HepG2 (cell line): ENCODE results near the gene SAP30. TPM values are rescaled to one million over a fixed set of nuclear protein-coding genes. Genes with fewer than 3 reads are reported as not detected.

Experiments
- ATF1 ChIP-seq: IDR thresholded peaks from 2 replicates; pipeline ENCODE4 v1.6.1; 2016; ENCODE audit warnings: mild to moderate bottlenecking, control low read depth
- EP300 ChIP-seq, 3 experiments: sonication (generic) in 1 of 3; formaldehyde crosslinking in 1 of 3; IDR thresholded peaks; 2 replicates each; pipeline versions ENCODE4 v1.5.1 to v1.6.1; 2011 to 2020; ENCODE audit warnings: low read depth in 2 of 3, low read length in 2 of 3, borderline replicate concordance in 1 of 3, improper control_type of control experiment in 1 of 3, mild to moderate bottlenecking in 1 of 3, missing genetic modification reagents in 1 of 3, moderate library complexity in 1 of 3
- ETV5 ChIP-seq: IDR thresholded peaks from 2 replicates; pipeline ENCODE4 v1.6.1; 2018; ENCODE audit warnings: missing biosample characterization, missing genetic modification reagents, inconsistent platforms, borderline replicate concordance
- FIP1L1 ChIP-seq: fragments of 200-400 bp; formaldehyde crosslinking; IDR thresholded peaks from 2 replicates; pipeline ENCODE4 v1.6.1; 2018; ENCODE audit warnings: low read depth, mild to moderate bottlenecking, low read length, moderate library complexity, borderline replicate concordance; ENCODE audit not compliant: insufficient read depth
- GPN1 ChIP-seq: sonication (generic); formaldehyde crosslinking; IDR thresholded peaks from 2 replicates; pipeline ENCODE4 v1.5.1; 2020; ENCODE audit warnings: missing genetic modification reagents, borderline replicate concordance
- JARID2 ChIP-seq: sonication (generic); formaldehyde crosslinking; IDR thresholded peaks from 2 replicates; pipeline ENCODE4 v1.8.1; 2023; ENCODE audit warnings: missing genetic modification reagents, inconsistent platforms; ENCODE audit not compliant: insufficient replicate concordance
- KDM1A ChIP-seq: IDR thresholded peaks from 2 replicates; pipeline ENCODE4 v1.6.1; 2016; ENCODE audit warnings: missing compliant biosample characterization
- MIER3 ChIP-seq: IDR thresholded peaks from 2 replicates; pipeline ENCODE4 v1.6.1; 2016; ENCODE audit warnings: missing compliant biosample characterization, borderline replicate concordance
- POLR2G ChIP-seq: fragments of 200-400 bp; formaldehyde crosslinking; IDR thresholded peaks from 2 replicates; pipeline ENCODE4 v1.6.1; 2018; ENCODE audit warnings: mild to moderate bottlenecking, low read depth, low read length, moderate library complexity
- PRMT3 ChIP-seq: sonication (generic); formaldehyde crosslinking; IDR thresholded peaks from 2 replicates; pipeline ENCODE4 v1.8.1; 2022; ENCODE audit warnings: low read depth, mild to moderate bottlenecking, moderate library complexity, missing genetic modification reagents, borderline replicate concordance
- RAD21 ChIP-seq: fragments of 450-650 bp; formaldehyde crosslinking; IDR thresholded peaks from 2 replicates; pipeline ENCODE4 v1.5.0; 2020; ENCODE audit warnings: mild to moderate bottlenecking
- YY1 ChIP-seq: IDR thresholded peaks from 2 replicates; pipeline ENCODE4 v1.6.1; 2011; ENCODE audit warnings: low read length, low read depth, moderate library complexity, mild to moderate bottlenecking; ENCODE audit not compliant: insufficient read depth, insufficient replicate concordance
- ZNF296 ChIP-seq: sonication (generic); formaldehyde crosslinking; conservative IDR thresholded peaks from 2 replicates; pipeline ENCODE4 v1.5.0; 2020; ENCODE audit warnings: mild to moderate bottlenecking, missing genetic modification reagents
- ZNF350 ChIP-seq: sonication (generic); formaldehyde crosslinking; IDR thresholded peaks from 2 replicates; pipeline ENCODE4 v1.4.0; 2020; ENCODE audit warnings: mild to moderate bottlenecking, low read depth, missing genetic modification reagents, borderline replicate concordance
- ZNF557 ChIP-seq: sonication (generic); formaldehyde crosslinking; IDR thresholded peaks from 2 replicates; pipeline ENCODE4 v1.4.0; 2020; ENCODE audit warnings: missing genetic modification reagents
- ZNF607 ChIP-seq: sonication (generic); formaldehyde crosslinking; IDR thresholded peaks from 2 replicates; pipeline ENCODE4 v1.5.1; 2020; ENCODE audit warnings: missing genetic modification reagents, mild to moderate bottlenecking, borderline replicate concordance
- ZNF747 ChIP-seq: sonication (generic); formaldehyde crosslinking; IDR thresholded peaks from 2 replicates; pipeline ENCODE4 v1.8.1; 2023; ENCODE audit warnings: missing genetic modification reagents, mild to moderate bottlenecking, borderline replicate concordance
- ZNF766 ChIP-seq: sonication (generic); formaldehyde crosslinking; IDR thresholded peaks from 2 replicates; pipeline ENCODE4 v1.5.0; 2020; ENCODE audit warnings: missing genetic modification reagents, borderline replicate concordance
- polyA plus RNA-seq, 8 experiments: library from polyadenylated mRNA; depleted of rRNA in 3 of 8; stranded (reverse) in 7 of 8; unstranded in 1 of 8; fragments of >200 nt; fragmentation: Illumina TruSeq in 4 of 8; extraction: Trizol in 4 of 8; gene quantifications; 2 replicates each; pipeline versions ENCODE4 v1.2.1 to v1.2.3, GENCODE V29; 2011 to 2016; ENCODE audit warnings: low read depth in 4 of 8, missing spikeins in 1 of 8, mixed read lengths in 1 of 8; ENCODE audit not compliant: insufficient read depth in 1 of 8
- total RNA-seq, 5 experiments: library from RNA; depleted of rRNA; stranded (reverse); fragments of >200 nt; fragmentation: Illumina TruSeq; extraction: Trizol; gene quantifications; 2 replicates each; pipeline ENCODE4 v1.2.3, GENCODE V29; 2016; ENCODE audit warnings: low read depth in 1 of 5
- TF ChIP-seq, protein P1 (sequence below): sonication (generic); formaldehyde crosslinking; conservative IDR thresholded peaks from 2 replicates; pipeline ENCODE4 v1.8.0; 2022; ENCODE audit warnings: low read depth, missing genetic modification reagents
- TF ChIP-seq, protein P2 (sequence below): IDR thresholded peaks from 2 replicates; pipeline ENCODE4 v1.6.1; 2012; ENCODE audit warnings: low read depth, low read length, improper control_type of control experiment
- TF ChIP-seq, protein P3 (sequence below): sonication (generic); formaldehyde crosslinking; IDR thresholded peaks from 2 replicates; pipeline ENCODE4 v1.4.0; 2020; ENCODE audit warnings: low read depth, missing genetic modification reagents

The SAP30 gene
- total and polyA plus RNA-seq, 2 of the 13 experiments (the other 11 are each of a cell fraction or from before 2014, with no cell fraction given), result 14.2 to 25.1 TPM

DNA sequence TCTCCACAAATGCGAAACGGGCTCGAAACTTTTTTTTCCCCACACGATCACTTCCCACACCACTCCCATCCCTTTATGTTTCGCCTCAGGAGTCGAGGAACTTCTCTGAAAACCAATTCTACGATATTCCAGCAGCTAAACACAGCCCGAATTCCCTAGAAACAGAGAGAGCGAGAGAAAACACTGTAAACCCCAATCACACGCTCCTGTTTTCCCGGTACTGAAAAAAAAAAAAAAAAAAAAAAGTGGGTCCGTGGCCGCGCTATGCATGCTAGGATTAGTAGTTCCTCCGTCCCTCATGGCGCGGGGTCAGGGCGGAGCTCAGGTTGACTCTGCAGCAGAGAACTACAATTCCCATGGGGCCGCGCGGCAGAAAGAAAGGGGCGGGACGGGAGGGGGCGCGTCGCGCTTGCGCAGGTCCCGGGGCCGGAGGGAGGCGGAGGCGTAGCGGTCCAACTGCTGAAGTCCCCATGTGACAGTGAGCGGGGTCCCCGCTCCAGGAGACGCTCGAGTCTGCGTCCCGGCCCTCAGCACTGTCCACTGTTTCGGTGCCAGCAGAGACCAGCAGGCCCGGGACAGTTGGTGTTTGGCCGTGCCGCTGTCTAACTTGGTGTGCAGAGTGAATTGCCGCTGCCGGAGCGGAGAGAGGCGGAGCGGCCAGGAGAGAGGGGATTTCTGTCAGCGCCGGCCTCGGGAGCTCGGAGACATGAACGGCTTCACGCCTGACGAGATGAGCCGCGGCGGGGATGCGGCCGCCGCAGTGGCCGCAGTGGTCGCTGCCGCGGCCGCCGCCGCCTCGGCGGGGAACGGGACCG is at the start of gene SAP30 (continued):
- TF ChIP-seq, protein P1, sequence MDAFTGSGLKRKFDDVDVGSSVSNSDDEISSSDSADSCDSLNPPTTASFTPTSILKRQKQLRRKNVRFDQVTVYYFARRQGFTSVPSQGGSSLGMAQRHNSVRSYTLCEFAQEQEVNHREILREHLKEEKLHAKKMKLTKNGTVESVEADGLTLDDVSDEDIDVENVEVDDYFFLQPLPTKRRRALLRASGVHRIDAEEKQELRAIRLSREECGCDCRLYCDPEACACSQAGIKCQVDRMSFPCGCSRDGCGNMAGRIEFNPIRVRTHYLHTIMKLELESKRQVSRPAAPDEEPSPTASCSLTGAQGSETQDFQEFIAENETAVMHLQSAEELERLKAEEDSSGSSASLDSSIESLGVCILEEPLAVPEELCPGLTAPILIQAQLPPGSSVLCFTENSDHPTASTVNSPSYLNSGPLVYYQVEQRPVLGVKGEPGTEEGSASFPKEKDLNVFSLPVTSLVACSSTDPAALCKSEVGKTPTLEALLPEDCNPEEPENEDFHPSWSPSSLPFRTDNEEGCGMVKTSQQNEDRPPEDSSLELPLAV (CRISPR knock-in tag), result no peak
- TF ChIP-seq ZNF766 (no peak), ZNF607 (CRISPR knock-in tag) (peak; percentile 63; the same call in 1 of the 2 replicates), PRMT3 (CRISPR knock-in tag) (no peak), MIER3 (CRISPR knock-in tag) (peak; percentile 33; the same call in 1 of the 2 replicates), RAD21 (CRISPR knock-in tag) (no peak), JARID2 (peak; percentile 73), GPN1 (CRISPR knock-in tag) (no peak), POLR2G (peak; percentile 94), YY1 (peak; percentile 82), KDM1A (CRISPR knock-in tag) (no peak), ZNF350 (CRISPR knock-in tag) (peak; percentile 54; the same call in 1 of the 2 replicates), ATF1 (CRISPR knock-in tag) (0 out of 2 replicates have a peak, but pooled peaks have one; percentile 27), EP300 (IDR thresholded peaks at IDR 0.05; ENCODE audit: low read depth in 2 of 2, low read length in 2 of 2) (no peak), EP300 (CRISPR knock-in tag; IDR thresholded peaks at IDR 0.05; ENCODE audit: borderline replicate concordance) (no peak), FIP1L1 (peak; percentile 60; the same call in 1 of the 2 replicates), ETV5 (CRISPR knock-in tag) (no peak), ZNF747 (CRISPR knock-in tag) (0 out of 2 replicates have a peak, but pooled peaks have one; percentile 85), ZNF557 (CRISPR knock-in tag) (no peak), ZNF296 (CRISPR knock-in tag) (no peak)
- TF ChIP-seq, protein P2, sequence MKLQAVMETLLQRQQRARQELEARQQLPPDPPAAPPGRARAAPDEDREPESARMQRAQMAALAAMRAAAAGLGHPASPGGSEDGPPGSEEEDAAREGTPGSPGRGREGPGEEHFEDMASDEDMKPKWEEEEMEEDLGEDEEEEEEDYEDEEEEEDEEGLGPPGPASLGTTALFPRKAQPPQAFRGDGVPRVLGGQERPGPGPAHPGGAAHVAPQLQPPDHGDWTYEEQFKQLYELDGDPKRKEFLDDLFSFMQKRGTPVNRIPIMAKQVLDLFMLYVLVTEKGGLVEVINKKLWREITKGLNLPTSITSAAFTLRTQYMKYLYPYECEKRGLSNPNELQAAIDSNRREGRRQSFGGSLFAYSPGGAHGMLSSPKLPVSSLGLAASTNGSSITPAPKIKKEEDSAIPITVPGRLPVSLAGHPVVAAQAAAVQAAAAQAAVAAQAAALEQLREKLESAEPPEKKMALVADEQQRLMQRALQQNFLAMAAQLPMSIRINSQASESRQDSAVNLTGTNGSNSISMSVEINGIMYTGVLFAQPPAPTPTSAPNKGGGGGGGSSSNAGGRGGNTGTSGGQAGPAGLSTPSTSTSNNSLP, result no peak
- TF ChIP-seq, protein P3, sequence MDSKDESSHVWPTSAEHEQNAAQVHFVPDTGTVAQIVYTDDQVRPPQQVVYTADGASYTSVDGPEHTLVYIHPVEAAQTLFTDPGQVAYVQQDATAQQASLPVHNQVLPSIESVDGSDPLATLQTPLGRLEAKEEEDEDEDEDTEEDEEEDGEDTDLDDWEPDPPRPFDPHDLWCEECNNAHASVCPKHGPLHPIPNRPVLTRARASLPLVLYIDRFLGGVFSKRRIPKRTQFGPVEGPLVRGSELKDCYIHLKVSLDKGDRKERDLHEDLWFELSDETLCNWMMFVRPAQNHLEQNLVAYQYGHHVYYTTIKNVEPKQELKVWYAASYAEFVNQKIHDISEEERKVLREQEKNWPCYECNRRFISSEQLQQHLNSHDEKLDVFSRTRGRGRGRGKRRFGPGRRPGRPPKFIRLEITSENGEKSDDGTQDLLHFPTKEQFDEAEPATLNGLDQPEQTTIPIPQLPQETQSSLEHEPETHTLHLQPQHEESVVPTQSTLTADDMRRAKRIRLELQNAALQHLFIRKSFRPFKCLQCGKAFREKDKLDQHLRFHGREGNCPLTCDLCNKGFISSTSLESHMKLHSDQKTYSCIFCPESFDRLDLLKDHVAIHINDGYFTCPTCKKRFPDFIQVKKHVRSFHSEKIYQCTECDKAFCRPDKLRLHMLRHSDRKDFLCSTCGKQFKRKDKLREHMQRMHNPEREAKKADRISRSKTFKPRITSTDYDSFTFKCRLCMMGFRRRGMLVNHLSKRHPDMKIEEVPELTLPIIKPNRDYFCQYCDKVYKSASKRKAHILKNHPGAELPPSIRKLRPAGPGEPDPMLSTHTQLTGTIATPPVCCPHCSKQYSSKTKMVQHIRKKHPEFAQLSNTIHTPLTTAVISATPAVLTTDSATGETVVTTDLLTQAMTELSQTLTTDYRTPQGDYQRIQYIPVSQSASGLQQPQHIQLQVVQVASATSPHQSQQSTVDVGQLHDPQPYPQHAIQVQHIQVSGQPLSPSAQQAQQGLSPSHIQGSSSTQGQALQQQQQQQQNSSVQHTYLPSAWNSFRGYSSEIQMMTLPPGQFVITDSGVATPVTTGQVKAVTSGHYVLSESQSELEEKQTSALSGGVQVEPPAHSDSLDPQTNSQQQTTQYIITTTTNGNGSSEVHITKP (CRISPR knock-in tag), result no peak
